Renal cortical epithelial cell (primary cell): ENCODE measurements around the gene FGR. TPM values are rescaled to one million over a fixed set of nuclear protein-coding genes. Genes with fewer than 3 reads are reported as not detected.
"Not testable (repeated sequence)": the region's sequence is repeated elsewhere in the genome, so short reads cannot be mapped to it uniquely, and the experiment has no call there.

Source experiments
- DNase-seq: peaks from one replicate; pipeline ENCODE4 v3.0.0-alpha.2; 2011; ENCODE audit warnings: low read depth
- total RNA-seq: library from RNA; depleted of rRNA; stranded (reverse); fragments of >200 nt; gene quantifications from 2 replicates; pipeline ENCODE4 v1.2.3, GENCODE V29; 2014

The FGR gene
- 0.10 TPM in 1 of 2 replicates, not detected in the other for total RNA-seq

DNA sequence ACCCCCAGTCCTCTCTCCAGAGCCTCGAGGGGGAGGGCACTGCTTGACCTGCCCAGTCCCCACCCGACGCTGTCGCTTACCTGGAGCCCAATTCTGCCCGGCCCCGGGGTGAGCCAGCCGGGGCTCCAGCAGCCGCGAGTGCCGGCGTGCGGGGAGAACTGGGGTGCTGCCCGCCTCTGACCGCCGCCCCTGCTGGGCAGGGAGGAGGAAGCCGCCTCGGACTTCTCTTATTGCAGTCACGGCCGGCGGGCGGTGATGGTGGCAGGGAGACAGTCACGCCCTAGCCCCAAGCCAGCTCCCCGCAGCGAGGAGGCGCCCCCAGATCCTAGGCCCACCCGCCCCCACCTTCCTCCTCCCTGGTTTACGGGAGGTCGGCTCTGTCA lies at the start of gene FGR:
FGR (minus strand) TSS at position 201 of the 383 bp plus-strand sequence. CDS start 11,269 bp downstream, outside the sequence.
- DNase-seq = no peak

DNA sequence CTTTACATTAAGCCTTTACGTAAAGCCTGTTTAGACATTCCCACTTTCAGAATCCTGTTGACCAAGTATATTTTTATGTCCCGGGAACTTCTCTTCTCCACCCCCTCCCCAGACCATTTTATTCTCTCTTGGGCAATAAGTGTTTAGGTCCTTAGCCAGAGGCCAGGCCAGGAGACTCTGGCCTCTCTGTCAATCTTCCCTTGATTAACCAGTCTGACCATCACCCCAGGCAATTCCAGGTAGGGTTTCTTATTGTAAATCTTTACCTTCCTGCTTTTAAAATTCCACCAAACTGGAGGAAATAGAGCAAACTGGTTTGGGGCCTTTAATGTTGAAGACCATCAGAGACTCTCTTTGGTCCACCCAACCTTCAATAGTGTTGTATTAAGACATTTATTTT lies 49.2 kb upstream of the FGR start:
- DNase-seq = no peak

DNA sequence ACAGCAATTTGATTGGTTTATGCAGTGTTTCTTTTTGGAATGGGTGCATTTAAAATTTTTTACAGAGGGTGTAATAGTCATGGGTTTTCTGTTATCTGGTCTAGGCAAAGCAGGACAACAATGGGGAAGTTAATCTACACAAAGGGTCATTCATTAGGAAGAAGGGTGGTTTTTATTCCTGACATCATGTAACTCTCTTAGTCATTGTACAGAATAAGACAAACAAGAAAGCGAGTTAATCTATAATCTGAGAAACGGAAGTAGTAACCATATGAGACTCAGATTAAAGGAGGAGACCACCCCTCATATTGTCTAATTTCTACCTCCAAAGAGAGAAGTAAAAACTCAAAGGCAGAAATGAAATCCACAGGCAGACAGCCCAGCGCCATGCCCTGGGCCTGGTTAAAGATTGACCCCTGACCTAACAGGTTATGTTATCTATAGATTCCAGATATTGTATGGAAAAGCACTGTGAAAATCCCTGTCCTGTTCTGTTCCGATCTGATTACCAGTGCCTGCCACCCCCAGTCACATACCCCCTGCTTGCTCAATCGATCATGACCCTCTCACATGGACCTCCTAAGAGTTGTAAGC lies 47.5 kb upstream of the FGR start:
- peak; percentile 16 for DNase-seq

DNA sequence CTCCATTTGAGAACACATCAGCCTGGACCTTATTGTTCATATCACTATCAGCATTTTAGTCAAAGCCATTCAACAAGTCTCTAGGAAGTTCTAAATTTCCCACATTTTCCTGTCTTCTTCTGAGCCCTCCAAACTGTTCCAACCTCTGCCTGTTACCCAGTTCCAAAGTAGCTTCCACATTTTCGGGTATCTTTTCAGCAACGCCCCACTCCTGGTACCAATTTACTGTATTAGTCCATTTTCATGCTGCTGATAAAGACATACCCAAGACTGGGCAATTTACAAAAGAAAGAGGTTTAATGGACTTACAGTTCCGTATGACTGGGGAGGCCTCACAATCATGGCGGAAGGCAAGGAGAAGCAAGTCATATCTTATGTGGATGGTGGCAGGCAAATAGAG lies 46.6 kb upstream of the FGR start:
- DNase-seq = not testable (repeated sequence)

DNA sequence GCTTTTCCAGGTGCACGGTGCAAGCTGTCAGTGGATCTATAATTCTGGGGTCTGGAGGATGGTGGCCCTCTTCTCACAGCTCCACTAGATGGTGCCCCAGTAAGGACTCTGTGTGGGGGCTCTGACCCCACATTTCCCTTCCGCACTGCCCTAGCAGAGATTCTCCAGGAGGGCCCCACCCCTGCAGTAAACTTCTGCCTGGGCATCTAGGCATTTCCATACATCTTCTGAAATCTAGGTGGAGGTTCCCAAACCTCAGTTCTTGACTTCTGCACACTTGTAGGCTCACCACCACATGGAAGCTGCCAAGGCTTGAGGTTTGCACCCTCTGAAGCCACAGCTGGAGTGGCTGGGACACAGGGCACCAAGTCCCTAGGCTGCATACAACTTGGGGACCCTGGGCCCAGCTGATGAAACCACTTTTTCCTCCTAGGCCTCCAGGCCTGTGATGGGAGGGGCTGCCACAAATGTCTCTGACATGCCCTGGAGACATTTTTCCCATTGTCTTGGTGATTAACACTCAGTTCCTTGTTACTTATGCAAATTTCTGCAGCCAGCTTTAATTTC lies 45.3 kb upstream of the FGR start:
- not testable (repeated sequence) for DNase-seq

DNA sequence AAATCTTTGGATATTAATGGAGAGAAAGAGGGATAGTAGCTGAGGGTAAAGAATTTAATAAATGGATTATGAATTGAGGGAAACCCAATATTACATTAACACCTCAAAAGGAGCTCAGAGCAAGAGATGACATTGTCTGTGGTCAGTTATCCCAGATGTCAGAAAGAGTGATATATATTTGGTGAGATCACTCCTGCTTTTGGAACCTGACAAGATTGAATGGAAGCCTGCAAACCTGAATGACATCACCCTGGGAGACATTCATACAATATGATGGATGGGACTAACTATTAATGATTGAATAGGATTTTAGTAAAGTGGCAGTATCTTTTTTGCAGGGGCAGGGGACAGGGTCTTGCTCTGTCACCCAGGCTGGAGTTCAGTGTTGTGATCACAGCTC lies 43.8 kb upstream of the FGR start:
- no peak for DNase-seq

DNA sequence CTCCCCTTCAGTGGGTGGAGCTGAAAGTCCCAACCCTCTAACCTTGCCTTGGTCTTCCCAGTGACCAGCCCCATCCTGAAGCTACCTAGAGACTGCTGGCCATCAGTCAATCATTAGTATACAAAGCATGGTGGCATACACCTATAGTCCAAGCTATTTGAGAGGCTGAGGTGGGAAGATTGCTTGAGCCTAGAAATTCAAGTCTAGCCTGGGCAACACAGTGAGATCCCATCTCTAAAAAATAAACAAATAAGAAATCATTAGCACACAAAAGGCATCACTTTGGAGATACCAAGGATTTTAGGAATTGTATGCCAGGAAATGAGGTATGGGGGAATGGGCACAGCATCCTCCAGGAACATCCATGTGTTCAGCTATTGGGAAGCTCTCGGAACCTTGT lies 41.4 kb upstream of the FGR start:
- DNase-seq = no peak

DNA sequence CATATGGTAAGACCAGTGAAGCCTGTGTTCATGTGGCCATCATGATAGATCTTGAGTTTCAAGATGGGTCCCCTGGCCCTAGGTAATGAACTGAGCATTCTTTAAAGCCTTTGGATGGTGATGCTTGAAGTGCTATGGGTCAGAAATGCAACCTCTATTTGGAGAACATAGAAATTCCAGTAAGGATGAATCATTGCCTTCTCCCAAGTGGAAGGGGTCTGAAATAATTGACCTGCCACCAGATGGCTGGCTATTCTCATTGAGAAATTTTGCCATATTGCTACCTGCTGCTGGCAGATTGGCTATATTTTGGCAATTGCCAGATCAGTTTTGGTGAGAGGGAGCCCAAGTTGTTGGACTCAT lies 37.7 kb upstream of the FGR start:
- peak; percentile 73 for DNase-seq

DNA sequence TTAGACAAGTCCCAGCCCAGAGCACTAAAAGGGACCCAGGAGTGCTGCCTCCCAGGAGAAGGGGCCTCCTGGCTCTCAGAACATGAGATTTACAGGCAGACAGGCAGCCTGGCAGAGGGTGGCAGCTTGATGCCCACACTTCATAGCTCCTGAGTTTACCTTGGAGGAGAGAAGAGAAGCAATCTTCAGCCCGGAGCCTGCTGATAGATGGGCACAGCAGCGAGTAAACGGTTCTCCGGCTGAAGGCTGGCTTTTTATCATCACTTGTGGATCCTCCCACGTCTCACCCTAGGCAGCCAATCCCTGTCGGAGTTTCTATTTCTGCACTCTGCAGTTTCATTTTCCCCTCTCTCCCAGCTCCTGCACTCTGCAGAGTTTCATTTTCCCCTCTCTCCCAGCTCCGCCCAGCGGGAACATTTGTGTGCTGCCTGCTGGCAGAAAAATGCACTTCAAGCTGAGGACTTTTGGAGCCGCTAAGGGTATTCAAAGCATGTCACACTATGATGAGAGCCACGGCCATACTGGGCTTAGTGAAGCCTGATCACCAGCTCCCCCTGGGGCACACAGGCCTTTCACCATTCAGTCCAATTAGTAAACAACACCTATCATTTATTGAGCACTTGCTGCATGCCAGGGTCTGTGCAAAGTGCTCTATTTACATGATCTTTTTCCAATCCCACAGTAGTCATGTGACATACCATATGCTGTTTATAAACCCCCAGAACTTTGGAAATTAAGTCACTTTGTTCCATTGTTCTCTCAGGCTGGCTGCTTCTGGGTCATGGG lies 37.2 kb upstream of the FGR start, which contains the start of gene IFI6:
IFI6 (minus strand) TSS at position 229 of the 786 bp plus-strand sequence. CDS start 2,878 bp downstream, outside the sequence.
- peak; percentile 96 for DNase-seq

DNA sequence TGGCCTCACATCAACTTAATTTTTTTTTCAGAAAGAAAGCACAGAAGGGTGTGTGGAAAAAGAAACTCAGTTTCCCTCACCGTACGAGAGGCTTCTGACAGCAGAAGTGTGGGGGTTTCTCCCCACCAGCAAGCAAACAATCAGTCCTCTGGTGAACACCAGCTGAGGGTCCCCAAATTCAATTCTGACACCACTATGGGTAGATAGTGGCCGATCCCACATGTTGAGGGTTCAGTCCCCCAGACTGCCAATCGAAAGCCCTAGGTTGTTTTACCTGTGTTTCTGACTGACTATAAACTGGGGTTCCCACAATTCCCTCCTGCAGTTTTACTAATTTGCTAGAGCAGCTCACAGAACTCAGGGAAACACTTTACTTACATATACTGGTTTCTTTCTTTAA lies 34.9 kb upstream of the FGR start:
- DNase-seq = no peak

DNA sequence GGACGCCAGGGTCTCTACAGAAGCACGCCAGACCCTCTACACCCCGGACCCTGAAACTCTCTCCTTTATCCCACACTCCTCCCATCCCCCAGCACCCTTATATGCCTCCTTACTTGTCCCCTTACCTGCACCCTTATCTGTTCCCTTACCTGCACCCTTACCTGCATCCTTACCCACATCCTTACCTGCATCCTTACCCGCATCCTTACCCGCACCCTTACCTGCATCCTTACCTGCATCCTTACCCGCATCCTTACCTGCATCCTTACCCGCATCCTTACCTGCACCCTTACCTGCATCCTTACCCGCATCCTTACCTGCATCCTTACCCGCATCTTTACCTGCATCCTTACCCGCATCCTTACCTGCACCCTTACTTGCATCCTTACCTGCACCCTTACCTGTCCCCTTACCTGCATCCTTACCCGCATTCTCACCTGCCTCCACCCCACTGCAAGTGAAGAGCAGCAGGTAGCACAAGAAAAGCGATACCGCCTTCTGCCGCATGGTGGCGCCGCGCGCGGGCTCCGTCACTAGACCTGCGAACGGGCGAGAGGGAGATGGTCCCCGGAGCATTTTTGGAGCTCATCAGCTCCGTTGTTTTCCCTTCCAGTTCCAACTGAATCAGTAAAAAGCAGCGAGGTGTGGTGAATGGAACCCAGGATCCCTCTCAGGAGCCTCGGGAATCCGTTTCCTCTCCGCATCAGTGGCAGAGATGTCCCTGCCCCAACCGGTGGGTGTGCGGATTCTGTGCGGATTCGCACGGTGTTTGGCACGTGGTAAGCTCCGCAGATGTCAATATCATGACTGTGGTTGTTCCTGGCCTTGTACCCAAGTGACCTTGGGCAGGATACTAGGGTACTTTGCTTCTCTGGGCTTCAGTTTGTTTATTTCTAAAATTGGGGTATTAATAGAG lies 34.1 kb upstream of the FGR start:
- DNase-seq = peak; percentile 22

DNA sequence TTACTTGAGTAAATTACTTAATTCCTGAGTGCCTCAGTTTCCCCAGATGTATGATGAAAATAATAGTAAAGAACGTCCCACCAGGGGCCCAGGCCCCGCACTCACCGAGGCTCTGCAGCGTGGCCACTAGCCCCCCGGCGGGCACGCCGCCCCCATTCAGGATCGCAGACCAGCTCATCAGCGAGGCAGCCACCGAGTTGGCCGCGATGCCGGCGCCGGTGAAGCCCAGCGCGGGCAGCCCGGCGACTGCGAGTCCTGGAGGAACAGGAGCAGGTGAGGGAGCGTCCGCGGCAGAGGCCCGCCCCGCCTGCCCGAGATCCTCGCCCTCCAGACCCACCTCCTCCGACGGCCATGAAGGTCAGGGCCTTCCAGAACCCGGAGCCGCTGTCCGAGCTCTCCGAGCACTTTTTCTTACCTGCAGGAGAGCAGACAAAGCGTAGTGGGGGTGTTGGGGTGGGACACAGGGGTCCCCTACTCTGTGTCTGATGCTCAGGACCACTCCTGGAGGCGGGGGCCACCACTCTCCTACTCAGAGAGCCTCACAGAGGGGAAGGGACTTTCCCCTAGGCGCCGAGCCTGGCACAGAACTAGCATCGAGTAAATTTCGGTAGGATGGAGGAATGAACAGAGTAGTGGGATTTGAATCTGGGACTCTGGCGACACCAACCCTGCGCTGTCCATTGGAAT lies 33.3 kb upstream of the FGR start:
- DNase-seq = no peak

DNA sequence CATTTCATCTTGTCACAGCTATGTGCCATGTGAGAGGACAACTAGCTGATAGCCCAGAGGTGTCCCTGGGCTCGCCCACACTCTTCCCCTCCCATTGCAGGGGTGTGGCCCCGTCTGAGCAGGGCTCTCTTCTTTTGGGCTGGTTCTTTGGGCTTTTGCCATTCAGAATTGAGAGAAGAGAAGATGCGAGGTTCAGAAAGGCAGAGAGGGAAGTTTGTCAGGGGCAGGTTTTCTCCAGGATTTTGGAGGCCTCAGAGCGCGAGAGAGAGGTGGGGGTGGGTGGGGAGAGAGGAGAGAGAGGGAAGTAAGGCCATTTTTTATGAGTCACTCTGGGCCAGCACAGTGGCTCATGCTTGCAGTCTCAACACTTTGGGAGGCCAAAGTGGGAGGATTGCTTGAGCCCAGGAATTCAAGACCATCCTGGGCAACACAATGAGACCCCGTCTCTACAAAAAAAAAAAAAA lies 31.8 kb upstream of the FGR start:
- DNase-seq = no peak

DNA sequence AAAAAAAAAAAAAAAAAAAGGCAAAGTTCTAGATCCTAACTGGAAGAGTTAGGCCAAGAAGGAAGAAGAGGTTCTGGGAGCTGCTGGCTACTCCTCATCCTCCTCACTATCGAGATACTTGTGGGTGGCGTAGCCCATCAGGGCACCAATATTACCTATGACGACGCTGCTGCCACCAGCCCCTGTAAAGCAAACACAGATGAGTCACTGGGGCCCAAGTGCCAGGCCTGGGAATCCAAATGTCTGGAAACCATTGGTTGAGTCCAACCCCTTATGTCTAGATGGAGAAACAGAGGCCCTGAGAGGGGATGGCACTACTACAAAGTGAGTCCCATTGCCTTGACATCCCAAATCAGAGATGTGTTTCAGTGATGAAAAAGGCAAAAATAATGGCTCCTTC lies 31.3 kb upstream of the FGR start:
- no peak for DNase-seq

DNA sequence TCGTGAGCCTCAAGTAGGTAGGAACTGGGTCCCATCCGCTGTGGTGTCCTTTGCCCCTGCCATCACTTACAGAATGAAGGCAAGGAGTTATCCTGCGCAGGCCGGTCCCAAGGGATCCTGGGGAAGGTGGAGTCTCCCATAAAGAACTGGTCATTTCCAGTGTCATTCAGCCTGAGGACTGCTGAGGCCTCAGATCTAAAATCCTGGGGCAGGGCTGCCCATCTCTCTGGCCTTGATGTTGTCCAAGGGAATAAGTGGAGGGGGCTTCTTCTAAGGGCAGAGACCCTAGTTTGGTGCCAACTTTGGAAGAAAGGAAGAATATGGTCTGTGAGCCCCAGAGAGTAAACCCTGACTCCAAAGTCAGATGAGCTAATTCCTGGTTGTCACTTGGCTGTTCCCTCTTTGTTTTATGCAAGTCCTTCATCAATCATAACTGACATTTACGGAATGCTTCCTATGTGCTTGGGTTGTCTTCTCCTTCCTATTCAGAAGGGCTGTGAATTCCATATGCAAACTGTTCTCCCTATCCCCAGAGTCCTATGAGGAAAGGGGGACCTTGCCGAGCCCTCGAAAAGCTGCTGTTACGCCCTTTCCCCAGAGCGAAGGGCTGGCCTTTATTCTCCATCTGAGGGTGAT lies 30.1 kb upstream of the FGR start:
- DNase-seq = no peak

DNA sequence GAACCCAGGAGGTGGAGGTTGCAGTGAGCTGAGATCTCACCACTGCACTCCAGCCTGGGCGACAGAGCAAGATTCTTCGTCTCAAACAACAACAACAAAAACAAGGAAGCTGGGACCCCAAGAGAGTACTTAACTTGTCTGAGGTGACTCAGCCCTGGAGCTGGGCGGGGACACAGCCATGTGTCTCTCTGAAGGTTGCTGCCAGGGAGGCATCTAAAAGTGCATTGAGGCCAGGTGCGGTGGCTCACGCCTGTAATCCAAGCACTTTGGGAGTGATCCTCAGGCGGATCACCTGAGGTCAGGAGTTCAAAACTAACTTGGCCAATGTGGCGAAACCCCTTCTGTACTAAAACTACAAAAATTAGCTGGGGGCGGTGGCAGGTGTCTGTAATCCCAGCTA lies 29.3 kb upstream of the FGR start:
- no peak for DNase-seq

DNA sequence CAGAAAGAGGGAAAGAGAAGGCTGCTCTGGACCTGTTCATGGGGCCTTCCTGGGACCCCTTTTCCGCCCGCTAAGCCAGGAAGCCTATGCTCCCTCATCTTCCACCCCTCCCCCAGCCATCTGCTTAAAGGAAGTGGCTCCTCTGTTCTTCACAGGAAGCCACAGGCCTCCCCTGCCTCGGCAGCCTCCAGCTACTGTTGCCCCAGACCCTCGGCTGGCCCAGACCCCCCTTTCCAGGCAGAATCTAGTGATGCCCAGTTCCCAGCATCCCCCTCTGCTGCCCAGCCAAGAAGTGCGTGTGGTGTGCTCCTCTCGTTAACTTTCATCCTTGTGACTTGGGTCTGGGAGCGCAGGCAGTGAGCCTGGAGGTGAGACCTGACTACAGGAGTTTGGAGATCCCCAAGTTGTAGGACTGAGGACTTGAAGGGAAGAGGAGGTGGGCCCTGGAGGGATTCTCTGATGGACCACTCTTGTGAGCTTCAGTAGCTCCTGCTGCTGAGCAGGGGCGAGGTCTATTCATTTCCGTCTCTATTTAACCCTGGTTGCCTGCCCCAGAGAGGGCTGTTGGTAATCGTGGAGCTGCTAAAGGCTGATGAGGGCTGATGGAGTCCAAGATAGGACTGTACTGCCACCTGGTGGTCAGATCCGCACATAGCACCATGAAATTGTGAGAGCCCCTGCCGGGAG lies 27.9 kb upstream of the FGR start:
- DNase-seq = peak; percentile 57

DNA sequence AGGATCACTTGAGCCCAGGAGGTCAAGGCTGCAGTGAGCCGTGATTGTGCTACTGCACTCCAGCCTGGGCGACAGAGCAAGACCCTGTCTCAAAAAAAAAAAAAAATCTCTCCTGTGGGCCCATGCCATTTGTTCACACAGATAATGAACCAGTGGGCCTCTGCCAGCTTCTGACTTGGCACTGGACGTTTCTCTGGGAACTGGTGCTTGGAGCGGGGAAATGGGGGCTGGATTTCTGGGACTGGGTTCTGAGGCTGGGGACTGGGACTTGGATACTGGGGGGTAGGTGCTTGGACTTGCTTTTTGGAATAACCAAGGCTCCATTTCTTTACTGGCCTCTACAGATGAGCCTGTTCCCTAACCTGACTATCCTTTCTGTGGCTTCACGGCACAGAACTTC lies 27.3 kb upstream of the FGR start:
- DNase-seq = no peak

DNA sequence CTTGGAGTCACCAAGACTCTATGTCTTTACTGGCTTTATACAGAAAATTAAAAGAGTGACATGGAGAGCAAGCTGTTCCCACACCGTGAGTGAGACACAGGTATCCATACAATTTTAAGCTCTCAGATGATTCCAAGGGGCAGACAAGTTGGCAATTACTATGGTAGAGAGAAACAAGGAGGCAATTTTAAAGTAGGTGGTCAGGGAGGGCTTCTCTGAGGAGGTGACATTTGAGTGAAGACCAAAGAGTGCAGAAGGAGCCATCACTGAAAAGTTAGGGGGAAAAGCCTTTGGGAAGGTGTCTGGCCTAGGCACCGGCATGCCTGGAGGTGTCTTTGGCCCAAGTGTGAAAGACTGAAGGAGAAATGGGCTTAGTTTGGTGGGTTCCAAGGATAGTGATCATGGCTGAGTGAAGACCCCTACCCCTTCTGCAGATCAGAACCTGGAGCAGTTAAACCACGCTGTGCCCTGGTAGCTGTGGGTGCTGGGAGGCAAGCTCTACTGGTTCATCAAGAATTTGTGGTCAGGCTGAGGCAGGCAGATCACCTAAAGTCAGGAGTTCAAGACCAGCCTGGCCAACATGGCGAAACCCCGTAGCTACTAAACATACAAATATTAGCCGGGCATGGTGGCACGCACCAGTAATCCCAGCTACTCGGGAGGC lies 26.6 kb upstream of the FGR start:
- no peak for DNase-seq
